Bone marrow (tissue), 2 donors: Measurements from ENCODE around the gene AHNAK.
"Not testable (repeated sequence)": the region's sequence is repeated elsewhere in the genome, so short reads cannot be mapped to it uniquely, and the experiment has no call there.

Source experiments
- DNase-seq, 2 donors: peaks; one replicate each; lab custom pipeline; 2025; lab: John Stamatoyannopoulos, UW

The AHNAK gene

GRCh38 chr11:62571493-62571892 lies 24.9 kb upstream of the AHNAK start:
- DNase-seq = not testable (repeated sequence)

GRCh38 chr11:62570903-62571302 lies 24.3 kb upstream of the AHNAK start:
- DNase-seq = not testable (repeated sequence)

GRCh38 chr11:62569611-62570010 lies 23.0 kb upstream of the AHNAK start:
- no peak for DNase-seq

GRCh38 chr11:62567018-62567633 lies 20.5 kb upstream of the AHNAK start:
- DNase-seq = no peak

- DNase-seq = no peak
Observed at GRCh38 chr11:62566247-62566646, 19.6 kb upstream of the AHNAK start.

- no peak for DNase-seq
Observed at GRCh38 chr11:62565100-62565802, 18.6 kb upstream of the AHNAK start.

GRCh38 chr11:62561677-62562230 lies 15.1 kb upstream of the AHNAK start:
- DNase-seq = not testable (repeated sequence)

- DNase-seq = peak; percentile 41 to 91
Observed at GRCh38 chr11:62560566-62561103, 14.0 kb upstream of the AHNAK start.

GRCh38 chr11:62559626-62560025 lies 13.0 kb upstream of the AHNAK start:
- DNase-seq = not testable (repeated sequence)

- no peak for DNase-seq
Observed at GRCh38 chr11:62559204-62559603, 12.6 kb upstream of the AHNAK start.

- DNase-seq = no peak
Observed at GRCh38 chr11:62558669-62559068, 12.1 kb upstream of the AHNAK start.

GRCh38 chr11:62556875-62557631 lies 10.4 kb upstream of the AHNAK start:
- peak in 1 of 2 donors; percentile 43 for DNase-seq

GRCh38 chr11:62556108-62556874 lies 9.7 kb upstream of the AHNAK start:
- peak; percentile 65 to 95 for DNase-seq

GRCh38 chr11:62555464-62556107 lies 9.0 kb upstream of the AHNAK start:
- peak; percentile 37 to 80 for DNase-seq

- no peak for DNase-seq
Observed at GRCh38 chr11:62554387-62555167, 8.0 kb upstream of the AHNAK start.

GRCh38 chr11:62553839-62554361 lies 7.3 kb upstream of the AHNAK start:
- DNase-seq = no peak

GRCh38 chr11:62553080-62553838 lies 6.7 kb upstream of the AHNAK start:
- peak; percentile 69 to 86 for DNase-seq

GRCh38 chr11:62552485-62553079 lies 6.0 kb upstream of the AHNAK start:
- DNase-seq = no peak

GRCh38 chr11:62550478-62550877 lies 3.9 kb upstream of the AHNAK start:
- DNase-seq = not testable (repeated sequence)
